Sciatic nerve (tissue), 2 donors: ENCODE data around the gene GUCY2D. TPM values are rescaled to one million over a fixed set of nuclear protein-coding genes. Genes with fewer than 3 reads are reported as not detected.
"Not testable (repeated sequence)": the region's sequence is repeated elsewhere in the genome, so short reads cannot be mapped to it uniquely, and the experiment has no call there.

Source experiments
- ATAC-seq: fragments of 200-7000 bp; cut with Tn5 transposase; one replicate; pipeline ENCODE4 v1.9.1; 2020; ENCODE audit warnings: mild to moderate bottlenecking, moderate library complexity
- DNase-seq: peaks from one replicate; pipeline ENCODE4 v3.0.0-alpha.2; 2020; ENCODE audit warnings: low spot score
- intact Hi-C: fragments of 100-400 bp; cut with DNase I; formaldehyde crosslinking; loops from one replicate; pipeline ENCODE4 v1.14.2; 2022
- total RNA-seq: library from RNA; stranded (reverse); fragmentation: NEBNext Ultra II Directional; extraction: Animal tissue kit (Norgen Biotek cat#: 25700); gene quantifications from one replicate; pipeline ENCODE4 v1.2.1, GENCODE V29; 2021
- donor health status: DM: no; HTN: no; CAD: no.
- donor health status: DM: no; HTN: no; CAD: no.

GUCY2D gene
- total RNA-seq, 1 donor from 2014 or later = not detected

GRCh38 chr17:8056976-8057625 is 54.7 kb downstream of the GUCY2D start:
- no peak for ATAC-seq
- no peak for DNase-seq
- intact Hi-C loops = no loop called here

DNA sequence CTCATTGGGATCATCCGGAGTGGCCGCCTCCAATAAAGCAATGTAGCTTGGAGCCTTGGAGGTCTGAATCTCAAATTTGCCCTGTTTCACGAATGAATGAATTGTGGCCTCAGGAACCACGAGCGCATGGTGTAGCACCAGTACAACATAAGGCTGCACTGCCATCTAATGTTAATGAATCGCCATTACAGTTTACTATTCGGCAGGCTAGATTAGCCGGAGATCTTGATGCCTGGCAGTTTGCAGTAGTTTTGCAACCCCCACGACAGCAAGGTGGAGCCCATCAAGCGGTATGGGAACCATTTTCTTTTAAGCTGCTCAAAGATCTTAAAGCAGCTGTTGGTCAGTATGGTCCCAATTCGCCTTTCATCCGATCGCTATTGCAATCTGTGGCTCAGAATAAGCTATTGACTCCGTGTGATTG is 55.3 kb downstream of the GUCY2D start:
- DNase-seq (no peak), ATAC-seq (peak; percentile 86)
- intact Hi-C loops = no loop called here

DNA sequence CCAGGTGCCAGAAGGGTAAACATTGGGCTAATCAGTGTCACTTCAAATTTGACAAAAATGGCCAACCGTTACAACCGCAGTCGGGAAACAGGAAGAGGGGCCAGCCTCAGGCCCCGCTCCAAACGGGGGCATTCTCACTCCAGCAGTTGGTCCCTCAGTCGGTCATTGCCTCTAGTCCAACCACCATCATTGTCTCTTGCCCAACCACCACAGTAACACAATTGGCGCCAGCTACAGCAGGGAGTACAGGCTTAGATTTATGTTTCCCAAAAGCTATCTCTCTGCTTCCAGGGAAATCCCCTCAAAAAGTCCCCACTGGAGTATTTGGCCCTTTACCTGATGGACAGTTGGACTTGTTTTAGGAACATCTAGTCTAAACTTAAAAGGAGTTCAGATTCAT is 56.7 kb downstream of the GUCY2D start:
- intact Hi-C loops = no loop called here
- no peak for DNase-seq
- no peak for ATAC-seq

DNA sequence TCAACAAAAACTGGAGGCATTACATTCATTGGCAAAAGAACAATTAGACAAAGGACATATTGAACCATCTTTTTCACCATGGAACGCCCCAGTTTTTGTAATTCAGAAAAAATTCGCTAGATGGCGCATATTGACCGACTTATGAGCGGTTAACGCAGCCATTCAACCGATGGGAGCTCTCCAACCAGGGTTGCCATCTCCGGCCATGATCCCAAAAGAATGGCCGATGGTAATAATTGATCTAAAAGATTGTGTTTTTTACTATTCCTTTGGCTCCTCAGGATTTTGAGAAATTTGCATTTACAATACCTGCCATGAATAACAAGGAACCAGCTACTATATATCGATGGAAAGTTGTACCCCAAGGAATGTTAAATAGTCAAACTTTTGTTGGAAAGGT is 57.9 kb downstream of the GUCY2D start:
- ATAC-seq = peak; percentile 62
- intact Hi-C loops = no loop called here
- no peak for DNase-seq

- DNase-seq, ATAC-seq, intact Hi-C loops: not testable (repeated sequence)
Measured at GRCh38 chr17:8061851-8062250, 59.4 kb downstream of the GUCY2D start.

DNA sequence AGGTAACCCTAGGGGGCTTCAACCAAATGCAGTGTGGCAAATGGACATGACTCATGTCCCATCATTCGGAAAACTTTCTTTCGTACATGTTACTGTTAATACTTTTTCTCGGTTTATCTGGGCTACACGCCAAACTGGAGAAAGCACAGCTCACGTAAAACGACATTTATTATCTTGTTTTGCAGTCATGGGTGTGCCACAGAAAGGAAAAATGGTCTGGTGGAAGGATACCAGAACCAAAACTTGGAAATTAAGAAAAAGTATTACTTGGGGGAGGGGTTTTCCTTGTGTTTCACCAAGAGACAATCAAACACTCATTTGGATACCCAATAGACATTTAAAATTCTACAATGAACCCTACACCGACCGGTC is 60.0 kb downstream of the GUCY2D start:
- intact Hi-C loops = no loop called here
- ATAC-seq (no peak), DNase-seq (no peak)

DNA sequence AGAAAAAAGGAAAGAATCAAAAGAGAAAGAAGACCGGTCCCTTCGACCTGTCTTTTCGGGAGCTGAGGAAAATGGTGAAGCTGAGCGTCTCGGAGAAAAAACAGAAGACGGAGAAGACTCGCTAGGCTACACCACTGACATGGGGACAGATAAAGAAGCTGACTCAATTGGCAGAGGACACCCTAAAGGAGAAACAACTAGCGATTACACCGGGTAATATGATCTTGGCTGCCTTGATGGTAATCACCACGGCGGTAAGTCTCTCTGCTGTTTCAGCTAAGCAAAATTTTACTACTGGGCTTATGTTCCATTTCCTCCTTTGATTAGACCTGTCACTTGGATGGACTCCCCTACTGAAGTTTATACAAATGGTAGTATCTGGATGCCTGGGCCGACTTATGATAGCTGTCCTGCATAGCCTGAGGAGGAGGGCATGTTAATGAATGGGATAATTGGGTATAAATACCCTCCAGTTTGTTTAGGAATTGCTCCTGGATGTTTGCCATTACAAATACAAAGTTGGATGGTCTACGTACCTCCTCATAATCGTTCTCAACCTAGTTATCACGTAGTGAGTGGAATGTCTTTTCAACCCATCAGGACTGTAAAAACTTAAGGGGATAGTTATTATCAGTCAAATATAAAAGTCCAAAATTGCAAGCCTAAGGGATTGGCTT is 60.5 kb downstream of the GUCY2D start:
- no peak for ATAC-seq
- DNase-seq = no peak
- intact Hi-C loops = no loop called here

- intact Hi-C loops = no loop called here
- DNase-seq (no peak), ATAC-seq (no peak)
Measured at GRCh38 chr17:8063761-8064534, 61.5 kb downstream of the GUCY2D start.

- intact Hi-C loops = no loop called here
- DNase-seq (no peak), ATAC-seq (no peak)
Measured at GRCh38 chr17:8064561-8065019, 62.2 kb downstream of the GUCY2D start.

DNA sequence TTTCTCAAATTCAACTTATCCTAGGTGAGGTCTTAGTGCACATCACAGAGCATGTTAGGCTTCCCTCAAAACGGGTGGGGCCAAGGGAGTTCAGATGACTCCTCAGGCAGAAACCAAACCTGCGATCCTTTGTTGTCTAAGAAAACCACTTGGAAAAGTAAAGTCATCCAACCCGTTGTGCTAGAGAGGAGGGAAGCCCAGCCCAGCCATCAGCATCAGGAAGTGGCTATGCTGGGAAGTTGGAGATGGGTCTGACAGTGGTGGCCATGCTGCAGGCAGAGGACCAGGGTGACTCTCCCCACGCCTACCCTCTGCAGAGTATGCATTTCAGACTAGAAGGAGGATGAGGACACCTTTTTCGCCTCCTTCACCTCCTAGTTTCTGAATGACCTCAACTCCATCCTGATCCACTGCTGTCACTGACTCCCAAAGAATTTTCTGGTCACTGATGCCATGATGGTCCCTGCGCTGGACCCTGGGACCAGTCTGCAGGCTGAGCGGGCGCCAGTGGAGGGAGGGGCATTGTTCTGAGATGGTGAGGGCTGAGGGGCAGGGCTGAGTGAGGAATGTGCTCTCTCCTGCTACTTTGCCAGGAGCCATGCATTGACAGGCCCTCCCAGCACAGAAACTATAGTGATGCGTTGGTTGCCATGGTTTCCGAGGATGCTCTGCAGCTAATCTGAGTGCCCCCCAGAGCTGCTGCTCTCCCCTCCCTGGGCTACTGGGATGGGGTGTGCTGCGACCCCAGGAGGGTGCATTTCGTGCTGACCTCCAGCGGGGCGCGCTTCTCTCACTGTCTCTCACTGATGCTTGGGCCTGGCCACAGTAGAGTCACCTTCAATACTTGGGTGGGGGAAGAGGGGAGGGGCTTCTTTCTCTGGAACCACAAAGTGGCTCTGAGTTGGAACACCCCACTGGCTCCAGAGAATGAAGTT is 64.7 kb downstream of the GUCY2D start:
- intact Hi-C loops = no loop called here
- DNase-seq = no peak

GRCh38 chr17:8067806-8068205 is 65.4 kb downstream of the GUCY2D start:
- intact Hi-C loops = no loop called here
- no peak for DNase-seq
- ATAC-seq = no peak

More for the DNA sequence above, 64.7 kb downstream of the GUCY2D start:
- ATAC-seq = no peak

DNA sequence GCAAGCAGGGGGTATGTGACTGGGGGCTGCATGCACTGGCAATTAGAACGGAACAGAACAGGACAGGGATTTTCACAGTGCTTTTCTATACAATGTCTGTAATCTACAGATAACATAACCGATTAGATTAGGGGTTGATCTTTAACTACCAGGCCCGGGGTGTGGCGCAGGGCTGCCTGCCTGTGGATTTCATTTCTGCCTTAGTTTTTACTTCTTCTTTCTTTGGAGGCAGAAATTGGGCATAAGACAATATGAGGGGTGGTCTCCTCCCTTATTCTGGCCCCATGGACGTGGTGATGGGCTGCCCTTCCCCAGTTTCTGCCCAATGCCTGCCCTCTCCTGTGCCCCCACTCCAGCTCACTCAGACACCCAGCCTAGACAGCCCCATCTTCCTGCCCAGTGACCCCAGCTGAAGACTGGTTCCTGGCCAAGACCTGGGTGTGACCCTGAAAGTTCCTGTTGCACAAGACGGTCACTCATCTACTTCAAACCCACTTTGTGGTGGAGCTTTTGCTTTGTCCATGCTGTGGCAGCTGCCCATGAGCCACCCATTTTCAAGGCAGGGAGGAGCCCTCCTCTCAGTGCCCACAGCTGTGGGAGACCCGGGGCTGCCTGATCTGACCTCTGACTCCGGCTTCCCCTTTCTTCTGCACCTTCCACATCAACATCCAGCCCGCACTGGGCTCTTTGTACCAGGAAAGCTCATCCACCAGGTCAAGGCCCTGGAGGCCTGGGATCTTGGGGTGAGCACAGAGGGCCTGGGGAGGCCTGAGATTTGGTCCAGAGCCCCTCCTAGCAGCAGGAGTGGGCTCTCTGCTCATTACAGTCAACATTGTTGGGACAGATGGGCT is 66.5 kb downstream of the GUCY2D start:
- intact Hi-C loops = no loop called here
- ATAC-seq (peak; percentile 29), DNase-seq (no peak)

DNA sequence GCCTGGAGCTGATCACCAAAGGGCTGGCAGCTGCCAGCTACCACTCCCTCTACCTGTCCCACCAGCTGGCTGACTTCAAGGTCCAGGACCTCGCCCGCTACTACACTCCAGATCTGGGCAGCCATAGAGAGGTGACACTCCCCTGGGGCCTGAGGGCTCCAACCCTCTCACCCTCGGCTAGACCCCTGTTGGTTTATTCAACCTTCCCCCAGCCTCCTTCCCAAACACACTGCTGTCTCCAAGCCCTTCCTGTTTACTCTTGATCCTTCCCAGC is 67.1 kb downstream of the GUCY2D start:
- DNase-seq (no peak), ATAC-seq (no peak)
- intact Hi-C loops = no loop called here

Other genes starting within 250 kb of the GUCY2D start
- 41.0 TPM for gene KDM6B, start 168.4 kb upstream of the GUCY2D start, total RNA-seq
- gene TMEM88, start 147.5 kb upstream of the GUCY2D start, total RNA-seq = 18.5 TPM
- 53.5 TPM for gene NAA38, start 145.1 kb upstream of the GUCY2D start, total RNA-seq
- gene CYB5D1, start 144.6 kb upstream of the GUCY2D start, total RNA-seq = 13.3 TPM
- gene CHD3, start 113.8 kb upstream of the GUCY2D start, total RNA-seq = 138 TPM
- gene RNF227, start 86.3 kb upstream of the GUCY2D start, total RNA-seq = 5.7 TPM
- 1.2 TPM for gene KCNAB3, start 72.8 kb upstream of the GUCY2D start, total RNA-seq
- 78.3 TPM for gene TRAPPC1, start 70.7 kb upstream of the GUCY2D start, total RNA-seq
- 27.8 TPM for gene CNTROB, start 70.4 kb upstream of the GUCY2D start, total RNA-seq
- gene ALOX15B, start 36.4 kb downstream of the GUCY2D start, total RNA-seq = not detected
- not detected for gene ALOX12B, start 85.1 kb downstream of the GUCY2D start, total RNA-seq
- gene ALOXE3, start 115.9 kb downstream of the GUCY2D start, total RNA-seq = not detected
- 1.1 TPM for gene HES7, start 121.5 kb downstream of the GUCY2D start, total RNA-seq
- 182 TPM for gene PER1, start 149.8 kb downstream of the GUCY2D start, total RNA-seq
- 108 TPM for gene VAMP2, start 160.3 kb downstream of the GUCY2D start, total RNA-seq
- 23.0 TPM for gene TMEM107, start 173.8 kb downstream of the GUCY2D start, total RNA-seq
- gene BORCS6, start 187.6 kb downstream of the GUCY2D start, total RNA-seq = 14.4 TPM
- 48.5 TPM for gene AURKB, start 208.0 kb downstream of the GUCY2D start, total RNA-seq
- 54.5 TPM for gene CTC1, start 245.4 kb downstream of the GUCY2D start, total RNA-seq
- gene PFAS, start 246.7 kb downstream of the GUCY2D start, total RNA-seq = 27.5 TPM